Mesothelial cell of epicardium (in vitro differentiated cells): ENCODE measurements around the gene PTPRZ1. TPM values are rescaled to one million over a fixed set of nuclear protein-coding genes. Genes with fewer than 3 reads are reported as not detected.

Source experiments
- DNase-seq, 2 experiments: peaks; one replicate each; pipeline ENCODE4 v3.0.0; 2021; ENCODE audit warnings: low spot score in 2 of 2; ENCODE audit not compliant: unreplicated experiment in 2 of 2
- H3K27ac Mint-ChIP-seq: 2 replicates; pipeline ENCODE4 v1.8.0; 2021; ENCODE audit warnings: mixed read lengths
- H3K27me3 Mint-ChIP-seq: 2 replicates; pipeline ENCODE4 v1.8.0; 2021; ENCODE audit warnings: low read depth, mixed read lengths
- H3K36me3 Mint-ChIP-seq: 2 replicates; pipeline ENCODE4 v1.8.0; 2021; ENCODE audit warnings: mixed read lengths
- H3K4me1 Mint-ChIP-seq: 2 replicates; pipeline ENCODE4 v1.8.0; 2021; ENCODE audit warnings: mixed read lengths
- H3K4me3 Mint-ChIP-seq: 2 replicates; pipeline ENCODE4 v1.8.0; 2021; ENCODE audit warnings: mild to moderate bottlenecking, moderate library complexity, mixed read lengths
- H3K9me3 Mint-ChIP-seq: 2 replicates; pipeline ENCODE4 v1.8.0; 2021; ENCODE audit warnings: mixed read lengths
- CTCF ChIP-seq: fragments of 200-600 bp; sonication (generic); IDR thresholded peaks from one replicate; pipeline ENCODE4 v1.5.0; 2021; ENCODE audit warnings: antibody characterized with exemption; ENCODE audit not compliant: unreplicated experiment
- total RNA-seq: library from RNA; stranded (reverse); gene quantifications from 3 replicates; pipeline ENCODE4 v1.2.1, GENCODE V29; 2021

PTPRZ1 gene
- total RNA-seq, 1 donor from 2014 or later: 3.4 TPM

GRCh38 chr7:121891731-121892130 lies 18.8 kb downstream of the PTPRZ1 start:
- H3K27ac Mint-ChIP-seq: no peak overlapping the region
- no peaks in the 10 kb centered on the region for H3K9me3 Mint-ChIP-seq
- no peaks in the 10 kb centered on the region for H3K4me1 Mint-ChIP-seq
- H3K27me3 Mint-ChIP-seq: peaks cover 2% of the 10 kb centered on the region
- TF ChIP-seq CTCF: no peak
- no peak for DNase-seq
- no peaks in the 10 kb centered on the region for H3K36me3 Mint-ChIP-seq
- H3K4me3 Mint-ChIP-seq: no peak overlapping the region

GRCh38 chr7:121901026-121901425 lies 28.1 kb downstream of the PTPRZ1 start:
- no peaks in the 10 kb centered on the region for H3K27me3 Mint-ChIP-seq
- H3K4me1 Mint-ChIP-seq: no peaks in the 10 kb centered on the region
- no peak overlapping the region for H3K4me3 Mint-ChIP-seq
- no peaks in the 10 kb centered on the region for H3K36me3 Mint-ChIP-seq
- no peak for DNase-seq
- no peak for TF ChIP-seq CTCF
- H3K9me3 Mint-ChIP-seq: peaks cover 6% of the 10 kb centered on the region
- no peak overlapping the region for H3K27ac Mint-ChIP-seq

- DNase-seq: no peak
- no peak for TF ChIP-seq CTCF
- Mint-ChIP-seq H3K36me3 (no peaks in the 10 kb centered on the region), H3K27me3 (no peaks in the 10 kb centered on the region), H3K4me1 (no peaks in the 10 kb centered on the region), H3K27ac (no peak overlapping the region), H3K9me3 (peaks cover 6% of the 10 kb centered on the region), H3K4me3 (no peak overlapping the region)
Observed at GRCh38 chr7:121904120-121904519, 31.2 kb downstream of the PTPRZ1 start.

- no peak for TF ChIP-seq CTCF
- no peak for DNase-seq
- H3K36me3 Mint-ChIP-seq: no peaks in the 10 kb centered on the region
- H3K27ac Mint-ChIP-seq: no peak overlapping the region
- no peak overlapping the region for H3K4me3 Mint-ChIP-seq
- peaks cover 4% of the 10 kb centered on the region for H3K9me3 Mint-ChIP-seq
- peaks cover 2% of the 10 kb centered on the region for H3K27me3 Mint-ChIP-seq
- peaks cover 5% of the 10 kb centered on the region for H3K4me1 Mint-ChIP-seq
Observed at GRCh38 chr7:121908042-121908441, 35.1 kb downstream of the PTPRZ1 start.

- TF ChIP-seq CTCF: no peak
- Mint-ChIP-seq H3K36me3 (no peaks in the 10 kb centered on the region), H3K4me3 (no peak overlapping the region), H3K4me1 (peaks cover 5% of the 10 kb centered on the region), H3K27me3 (peaks cover 2% of the 10 kb centered on the region), H3K9me3 (no peaks in the 10 kb centered on the region), H3K27ac (no peak overlapping the region)
- no peak for DNase-seq
Observed at GRCh38 chr7:121909716-121910345, 36.9 kb downstream of the PTPRZ1 start.
